Peyer's patch (tissue), 4 donors: ENCODE measurements around the gene TOMM5.

Experiments
- CTCF ChIP-seq, 6 experiments: fragments of 450-650 bp in 4 of 6; fragments of 200-600 bp in 2 of 6; sonication (generic) in 1 of 6; IDR thresholded peaks; one replicate each; pipeline ENCODE4 v1.5.1; 2017 to 2019; ENCODE audit warnings: antibody characterized with exemption in 6 of 6, mild to moderate bottlenecking in 3 of 6, moderate library complexity in 1 of 6
- POLR2A ChIP-seq, 2 donors: fragments of 450-650 bp; IDR thresholded peaks; one replicate each; pipeline ENCODE4 v1.5.1; 2017; ENCODE audit warnings: antibody characterized with exemption in 2 of 2, mild to moderate bottlenecking in 2 of 2, moderate library complexity in 2 of 2

- no peak for TF ChIP-seq CTCF (IDR thresholded peaks at IDR 0.05)
- TF ChIP-seq POLR2A (IDR thresholded peaks at IDR 0.05), result no peak
Measured at GRCh38 chr9:37554318-37554717, 38.1 kb downstream of the TOMM5 start.
